Smooth muscle cell (in vitro differentiated cells): ENCODE results near the gene IKZF2. TPM values are rescaled to one million over a fixed set of nuclear protein-coding genes. Genes with fewer than 3 reads are reported as not detected.

ENCODE experiments used
- DNase-seq: peaks from one replicate; lab custom pipeline; 2025; ENCODE audit not compliant: unreplicated experiment; lab: John Stamatoyannopoulos, UW
- H2AFZ ChIP-seq: fragments of 200-600 bp; sonication (generic); 2 replicates; pipeline ENCODE4 v1.6.0; 2016; ENCODE audit warnings: antibody characterized with exemption, low read depth, mild to moderate bottlenecking
- H3F3A ChIP-seq: fragments of 200-600 bp; sonication (generic); 2 replicates; pipeline ENCODE4 v1.6.0; 2017; ENCODE audit warnings: antibody characterized with exemption, low read depth
- H3K27ac ChIP-seq: fragments of 200-600 bp; sonication (generic); 2 replicates; pipeline ENCODE4 v1.5.1; 2016; ENCODE audit warnings: low read depth, mild to moderate bottlenecking
- H3K27me3 ChIP-seq: fragments of 200-600 bp; sonication (generic); 2 replicates; pipeline ENCODE4 v1.6.1; 2016; ENCODE audit warnings: low read depth, mild to moderate bottlenecking
- H3K36me3 ChIP-seq: fragments of 200-600 bp; sonication (generic); 2 replicates; pipeline ENCODE4 v1.5.1; 2016; ENCODE audit warnings: low read depth
- H3K4me1 ChIP-seq: fragments of 200-600 bp; sonication (generic); 2 replicates; pipeline ENCODE4 v1.5.1; 2016; ENCODE audit warnings: low read depth
- H3K4me2 ChIP-seq: fragments of 200-600 bp; sonication (generic); 2 replicates; pipeline ENCODE4 v1.6.0; 2016; ENCODE audit warnings: mild to moderate bottlenecking
- H3K4me3 ChIP-seq: fragments of 200-600 bp; sonication (generic); 2 replicates; pipeline ENCODE4 v1.5.1; 2016; ENCODE audit warnings: mild to moderate bottlenecking
- H3K79me2 ChIP-seq: fragments of 200-600 bp; sonication (generic); 2 replicates; pipeline ENCODE4 v1.6.0; 2016; ENCODE audit warnings: low read depth, mild to moderate bottlenecking
- H3K9ac ChIP-seq: fragments of 200-600 bp; sonication (generic); 2 replicates; pipeline ENCODE4 v1.6.0; 2016; ENCODE audit warnings: low read depth
- H3K9me3 ChIP-seq: fragments of 200-600 bp; sonication (generic); replicated peaks from 2 replicates; pipeline ENCODE4 v1.5.1; 2016; ENCODE audit warnings: low read depth
- H4K20me1 ChIP-seq: fragments of 200-600 bp; sonication (generic); 2 replicates; pipeline ENCODE4 v1.6.0; 2016; ENCODE audit warnings: low read depth
- CTCF ChIP-seq: fragments of 200-600 bp; sonication (generic); IDR thresholded peaks from 2 replicates; pipeline ENCODE4 v1.5.1; 2017; ENCODE audit warnings: borderline replicate concordance, mild to moderate bottlenecking, antibody characterized with exemption; ENCODE audit not compliant: insufficient read depth, poor library complexity, severe bottlenecking
- WGBS: methylation state at CpG from one replicate; pipeline ENCODE4 v1.1.7; 2016; ENCODE audit warnings: low lambda C conversion rate; 5-methylcytosine and 5-hydroxymethylcytosine counted together
- polyA plus RNA-seq: library from polyadenylated mRNA; unstranded; fragments of >200 nt; fragmentation: Nextera tagmentation; extraction: Ambion mirVana; gene quantifications from 2 replicates; pipeline ENCODE4 v1.2.1, GENCODE V29; 2016
- total RNA-seq: library from RNA; depleted of rRNA; stranded (reverse); fragments of >200 nt; gene quantifications from 2 replicates; pipeline ENCODE4 v1.2.3, GENCODE V29; 2014

Gene IKZF2
- total and polyA plus RNA-seq, 2 experiments from 2014 or later = 0.69 to 16.5 TPM

- Histone ChIP-seq H3K9me3 (no peaks in the 10 kb centered on the region), H3K27ac (no peak overlapping the region), H2AFZ (no peak overlapping the region), H3F3A (no peaks in the 10 kb centered on the region), H3K4me2 (peak overlapping the region; percentile 5), H3K36me3 (no peaks in the 10 kb centered on the region), H3K4me1 (peaks cover 8% of the 10 kb centered on the region), H3K9ac (no peak overlapping the region), H3K4me3 (no peak overlapping the region), H3K27me3 (no peaks in the 10 kb centered on the region), H4K20me1 (no peaks in the 10 kb centered on the region), H3K79me2 (no peaks in the 10 kb centered on the region)
- no peak for DNase-seq
- no peak for TF ChIP-seq CTCF
Observed at GRCh38 chr2:213067888-213068287, 83.5 kb downstream of the IKZF2 start.

DNA sequence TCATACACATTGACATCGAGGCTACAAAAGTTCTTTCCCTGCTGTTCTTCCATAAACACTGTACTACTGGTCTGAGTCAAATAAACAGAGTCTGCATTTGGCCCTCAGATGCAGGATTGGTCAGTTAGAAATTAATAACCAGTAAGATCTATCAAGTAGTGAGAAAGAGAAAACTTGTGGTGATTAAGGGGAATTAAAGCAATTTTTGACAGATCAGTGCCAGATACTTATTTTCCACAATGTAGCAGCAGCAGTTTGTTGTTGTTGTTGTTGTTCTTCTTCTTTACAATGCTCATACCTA is 85.0 kb downstream of the IKZF2 start:
- TF ChIP-seq CTCF = no peak
- H3K9ac ChIP-seq = no peak overlapping the region
- no peaks in the 10 kb centered on the region for H4K20me1 ChIP-seq
- H2AFZ ChIP-seq = no peak overlapping the region
- no peaks in the 10 kb centered on the region for H3K27me3 ChIP-seq
- no peak overlapping the region for H3K4me3 ChIP-seq
- WGBS = 70% methylated on average over 1 of the region's 1 CpG
- no peaks in the 10 kb centered on the region for H3K79me2 ChIP-seq
- H3K4me2 ChIP-seq = no peak overlapping the region
- H3K9me3 ChIP-seq = no peaks in the 10 kb centered on the region
- no peak overlapping the region for H3K27ac ChIP-seq
- H3K4me1 ChIP-seq = peaks cover 8% of the 10 kb centered on the region
- H3F3A ChIP-seq = no peaks in the 10 kb centered on the region
- H3K36me3 ChIP-seq = no peaks in the 10 kb centered on the region
- DNase-seq = no peak

DNA sequence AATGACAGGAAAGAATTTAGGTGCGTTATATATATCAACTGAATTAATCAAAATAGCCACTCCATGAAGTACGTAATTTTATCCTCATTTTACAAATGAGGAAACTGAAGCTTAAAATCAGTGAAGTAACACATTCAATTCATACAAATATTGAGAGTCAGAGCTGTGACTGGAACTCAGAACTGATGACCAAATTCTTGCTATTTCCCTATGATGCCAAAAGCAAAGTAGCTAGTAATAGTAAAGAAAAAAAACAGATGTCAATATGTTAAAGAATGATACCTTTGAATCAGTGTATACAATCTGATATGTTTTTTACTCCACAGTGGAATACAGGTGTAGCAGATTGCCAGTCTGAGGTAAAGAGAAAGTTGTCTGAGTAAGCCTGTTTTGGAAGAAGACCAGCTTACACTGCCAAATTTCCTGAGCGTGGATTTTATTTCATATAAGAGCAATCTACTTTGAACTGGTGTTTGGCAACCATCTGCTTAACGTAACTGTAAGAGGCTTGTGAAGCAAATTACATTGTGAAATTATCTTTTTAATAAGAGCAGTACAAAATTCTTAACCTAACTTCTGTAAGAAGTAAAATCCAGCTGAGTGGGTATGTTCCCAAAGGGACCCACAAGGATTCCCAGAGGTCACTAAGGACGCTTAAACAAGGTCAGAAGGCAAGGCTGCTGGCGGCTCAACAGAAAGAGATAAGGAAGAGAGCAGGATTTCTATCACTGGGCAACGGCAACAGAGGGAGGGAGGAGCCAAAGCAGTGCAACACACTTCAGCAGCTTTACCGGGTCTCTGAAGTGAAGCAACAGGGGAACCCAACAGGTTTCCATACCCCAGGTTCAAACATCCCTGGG is 85.6 kb downstream of the IKZF2 start:
- no peaks in the 10 kb centered on the region for H3K36me3 ChIP-seq
- H3K27ac ChIP-seq = no peak overlapping the region
- H3K4me1 ChIP-seq = peaks cover 8% of the 10 kb centered on the region
- no peaks in the 10 kb centered on the region for H3K27me3 ChIP-seq
- no peaks in the 10 kb centered on the region for H4K20me1 ChIP-seq
- WGBS = 48% methylated on average over 8 of the region's 8 CpGs
- H3K4me2 ChIP-seq = peak overlapping the region; percentile 55
- no peak overlapping the region for H3K9ac ChIP-seq
- DNase-seq = no peak
- TF ChIP-seq CTCF = no peak
- H2AFZ ChIP-seq = no peak overlapping the region
- H3K4me3 ChIP-seq = no peak overlapping the region
- H3K79me2 ChIP-seq = no peaks in the 10 kb centered on the region
- no peaks in the 10 kb centered on the region for H3K9me3 ChIP-seq
- no peaks in the 10 kb centered on the region for H3F3A ChIP-seq

- 93% methylated on average over 2 of the region's 2 CpGs for WGBS
- H3K79me2 ChIP-seq = no peaks in the 10 kb centered on the region
- H3K27ac ChIP-seq = no peak overlapping the region
- no peak overlapping the region for H3K4me2 ChIP-seq
- peaks cover 8% of the 10 kb centered on the region for H3K4me1 ChIP-seq
- H2AFZ ChIP-seq = no peak overlapping the region
- no peak overlapping the region for H3K4me3 ChIP-seq
- H3K9ac ChIP-seq = no peak overlapping the region
- no peaks in the 10 kb centered on the region for H3K27me3 ChIP-seq
- no peaks in the 10 kb centered on the region for H3F3A ChIP-seq
- no peaks in the 10 kb centered on the region for H4K20me1 ChIP-seq
- no peaks in the 10 kb centered on the region for H3K36me3 ChIP-seq
- H3K9me3 ChIP-seq = no peaks in the 10 kb centered on the region
- no peak for DNase-seq
- no peak for TF ChIP-seq CTCF
Observed at GRCh38 chr2:213064099-213064498, 87.3 kb downstream of the IKZF2 start.
